ENCODE data around the gene JARID2. TPM values are rescaled to one million over a fixed set of nuclear protein-coding genes. Genes with fewer than 3 reads are reported as not detected.
"Not testable (repeated sequence)": the region's sequence is repeated elsewhere in the genome, so short reads cannot be mapped to it uniquely, and the experiment has no call there.

JARID2 gene
- total RNA-seq, 2 experiments from 2014 or later: 19.0 to 19.5 TPM

- Histone ChIP-seq H2AFZ (ENCODE audit: low read length) (no peak overlapping the region), H4K20me1 (ENCODE audit: insufficient read depth, low read length) (no peaks in the 10 kb centered on the region), H3K79me2 (ENCODE audit: insufficient read depth, low read depth, low read length) (no peaks in the 10 kb centered on the region), H3K4me2 (ENCODE audit: low read length) (no peak overlapping the region), H3K4me1 (ENCODE audit: insufficient read depth, low read length, poor library complexity, severe bottlenecking) (peaks cover 6% of the 10 kb centered on the region), H3K36me3 (ENCODE audit: insufficient read depth, low read length) (peaks cover 8% of the 10 kb centered on the region; the same call in 1 of the 2 replicates), H3K4me3 (ENCODE audit: low read depth, low read length, poor library complexity, severe bottlenecking) (no peak overlapping the region), H3K27ac (ENCODE audit: low read depth, low read length, poor library complexity, severe bottlenecking) (no peak overlapping the region), H3K9me3 (ENCODE audit: low read length) (peaks cover 4% of the 10 kb centered on the region; the same call in 1 of the 2 replicates), H3K9me2 (ENCODE audit: insufficient read depth, low read length) (no peaks in the 10 kb centered on the region)
- no TSS peak for BruUV-seq (replicated peaks)
- CTCF ChIA-PET (ENCODE audit: unreplicated experiment): interaction anchor here (0.8 kb wide), 1 partner anchor 9 kb away, joined by 3 read pairs; no protein-coding TSS in a partner anchor
- POLR2A ChIA-PET: interaction anchor here (0.6 to 1.6 kb wide), 3 partner anchors 13 to 191 kb away, joined by 4 to 6 read pairs (median 5); no protein-coding TSS in a partner anchor
- TF ChIP-seq EZH2phosphoT487 (IDR thresholded peaks at IDR 0.05; ENCODE audit: borderline replicate concordance, low read depth, low read length) (no peak), CTCF (conservative IDR thresholded peaks at IDR 0.05; ENCODE audit: low read length) (no peak)
- DNase-seq (ENCODE audit: low spot score): no peak
- intact Hi-C loops (cut with micrococcal nuclease; ENCODE audit: unreplicated experiment): no loop called here
Observed at GRCh38 chr6:15413466-15414234, 167.8 kb downstream of the JARID2 start.

GRCh38 chr6:15414235-15414612 lies 168.4 kb downstream of the JARID2 start:
- Histone ChIP-seq H3K79me2 (ENCODE audit: insufficient read depth, low read depth, low read length) (no peaks in the 10 kb centered on the region), H3K36me3 (ENCODE audit: insufficient read depth, low read length) (peaks cover 8% of the 10 kb centered on the region; the same call in 1 of the 2 replicates), H3K9me3 (ENCODE audit: low read length) (peaks cover 8% of the 10 kb centered on the region; the same call in 1 of the 2 replicates), H3K4me1 (ENCODE audit: insufficient read depth, low read length, poor library complexity, severe bottlenecking) (peaks cover 6% of the 10 kb centered on the region), H4K20me1 (ENCODE audit: insufficient read depth, low read length) (no peaks in the 10 kb centered on the region), H2AFZ (ENCODE audit: low read length) (no peak overlapping the region), H3K4me2 (ENCODE audit: low read length) (no peak overlapping the region), H3K9me2 (ENCODE audit: insufficient read depth, low read length) (no peaks in the 10 kb centered on the region), H3K4me3 (ENCODE audit: low read depth, low read length, poor library complexity, severe bottlenecking) (no peak overlapping the region), H3K27ac (ENCODE audit: low read depth, low read length, poor library complexity, severe bottlenecking) (no peak overlapping the region)
- intact Hi-C loops (cut with micrococcal nuclease; ENCODE audit: unreplicated experiment): no loop called here
- TF ChIP-seq EZH2phosphoT487 (IDR thresholded peaks at IDR 0.05; ENCODE audit: borderline replicate concordance, low read depth, low read length): no peak
- TF ChIP-seq CTCF (conservative IDR thresholded peaks at IDR 0.05; ENCODE audit: low read length): no peak
- BruUV-seq (replicated peaks): no TSS peak
- POLR2A ChIA-PET: no interaction called here
- DNase-seq (ENCODE audit: low spot score): no peak
- CTCF ChIA-PET (ENCODE audit: unreplicated experiment): no interaction called here

- BruUV-seq (replicated peaks); H3K9me2 ChIP-seq (ENCODE audit: insufficient read depth, low read length); H3K4me1 ChIP-seq (ENCODE audit: insufficient read depth, low read length, poor library complexity, severe bottlenecking); H4K20me1 ChIP-seq (ENCODE audit: insufficient read depth, low read length); intact Hi-C loops (cut with micrococcal nuclease; ENCODE audit: unreplicated experiment); POLR2A ChIA-PET; H3K79me2 ChIP-seq (ENCODE audit: insufficient read depth, low read depth, low read length); DNase-seq (ENCODE audit: low spot score); H2AFZ ChIP-seq (ENCODE audit: low read length); H3K4me2 ChIP-seq (ENCODE audit: low read length); CTCF ChIA-PET (ENCODE audit: unreplicated experiment); H3K4me3 ChIP-seq (ENCODE audit: low read depth, low read length, poor library complexity, severe bottlenecking); H3K27ac ChIP-seq (ENCODE audit: low read depth, low read length, poor library complexity, severe bottlenecking): not testable (repeated sequence)
- Histone ChIP-seq H3K36me3 (ENCODE audit: insufficient read depth, low read length) (peaks cover 10% of the 10 kb centered on the region; the same call in 1 of the 2 replicates), H3K9me3 (ENCODE audit: low read length) (peaks cover 16% of the 10 kb centered on the region; the same call in 1 of the 2 replicates)
Observed at GRCh38 chr6:15415622-15416021, 169.8 kb downstream of the JARID2 start.
